GM21360 (cell line): ENCODE data around the gene SGIP1.
"Not testable (repeated sequence)": the region's sequence is repeated elsewhere in the genome, so short reads cannot be mapped to it uniquely, and the experiment has no call there.

Experiments used
- ATAC-seq: cut with Tn5 transposase; IDR thresholded peaks from one replicate; pipeline ENCODE4 v1.9.1; 2021; ENCODE audit warnings: mild to moderate bottlenecking, moderate library complexity; ENCODE audit not compliant: unreplicated experiment

SGIP1 gene

DNA sequence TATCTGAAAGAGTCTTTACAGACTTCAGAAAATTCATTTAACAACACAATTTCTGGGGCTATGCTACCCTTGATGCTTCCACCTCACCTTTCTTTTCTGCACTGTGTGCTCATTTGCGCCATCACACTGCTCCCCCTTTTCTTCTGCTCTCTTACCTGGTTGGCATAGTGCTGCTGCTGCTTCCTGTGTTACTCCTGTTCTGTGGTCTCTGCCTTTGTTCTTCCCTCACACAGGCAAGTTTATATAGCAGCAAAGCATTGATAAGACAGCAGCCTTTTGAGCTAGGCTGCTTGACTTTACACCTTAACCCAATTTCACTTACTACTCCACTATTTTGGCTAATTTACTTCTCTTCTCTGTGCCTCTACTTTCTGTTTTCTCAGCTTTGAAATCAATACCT is 18.3 kb downstream of the SGIP1 start:
- ATAC-seq = no peak

- no peak for ATAC-seq
Measured at GRCh38 chr1:66552829-66553228, 18.9 kb downstream of the SGIP1 start.

DNA sequence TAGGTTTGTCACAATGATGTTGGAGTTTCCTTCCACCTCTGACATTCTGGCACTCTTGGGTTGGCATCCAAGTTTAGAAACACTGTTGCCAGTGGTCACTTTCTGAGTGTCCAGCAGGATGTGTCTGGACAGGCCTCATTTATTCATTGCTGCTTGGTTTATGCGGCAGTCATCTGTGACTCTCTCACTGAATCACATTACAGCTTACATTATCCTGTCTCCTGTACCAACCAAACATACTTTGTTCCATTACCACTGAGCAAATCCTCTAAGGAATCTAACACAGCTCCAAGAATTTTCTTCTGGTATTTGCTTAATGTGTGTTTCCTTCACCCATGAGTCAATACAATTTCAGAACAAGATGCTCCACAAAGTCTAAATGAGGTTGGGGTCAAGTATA is 19.9 kb downstream of the SGIP1 start:
- no peak for ATAC-seq

- ATAC-seq = no peak
Measured at GRCh38 chr1:66556161-66556611, 22.2 kb downstream of the SGIP1 start.

DNA sequence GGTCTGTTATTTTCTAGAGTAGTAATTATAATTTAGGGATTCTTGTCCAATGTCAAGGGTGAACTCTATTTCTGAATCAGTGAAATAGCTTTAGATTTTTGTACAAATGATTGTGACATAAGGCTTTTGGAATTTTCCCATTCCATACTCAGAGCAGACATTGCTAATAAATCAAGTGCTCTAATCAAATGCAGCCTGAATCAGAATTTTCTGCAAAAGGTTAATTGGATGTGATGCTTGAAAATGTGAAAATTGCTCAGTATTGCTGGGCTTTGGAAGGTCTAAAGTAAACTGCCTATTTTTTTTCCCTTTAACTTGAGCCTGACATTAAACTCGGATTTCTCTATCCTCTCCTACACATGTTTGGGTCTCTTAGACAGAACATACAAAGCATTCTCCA is 23.2 kb downstream of the SGIP1 start:
- no peak for ATAC-seq

GRCh38 chr1:66559517-66559916 is 25.6 kb downstream of the SGIP1 start:
- ATAC-seq = no peak

GRCh38 chr1:66562561-66562960 is 28.6 kb downstream of the SGIP1 start:
- no peak for ATAC-seq

GRCh38 chr1:66563094-66563800 is 29.3 kb downstream of the SGIP1 start:
- ATAC-seq = no peak

DNA sequence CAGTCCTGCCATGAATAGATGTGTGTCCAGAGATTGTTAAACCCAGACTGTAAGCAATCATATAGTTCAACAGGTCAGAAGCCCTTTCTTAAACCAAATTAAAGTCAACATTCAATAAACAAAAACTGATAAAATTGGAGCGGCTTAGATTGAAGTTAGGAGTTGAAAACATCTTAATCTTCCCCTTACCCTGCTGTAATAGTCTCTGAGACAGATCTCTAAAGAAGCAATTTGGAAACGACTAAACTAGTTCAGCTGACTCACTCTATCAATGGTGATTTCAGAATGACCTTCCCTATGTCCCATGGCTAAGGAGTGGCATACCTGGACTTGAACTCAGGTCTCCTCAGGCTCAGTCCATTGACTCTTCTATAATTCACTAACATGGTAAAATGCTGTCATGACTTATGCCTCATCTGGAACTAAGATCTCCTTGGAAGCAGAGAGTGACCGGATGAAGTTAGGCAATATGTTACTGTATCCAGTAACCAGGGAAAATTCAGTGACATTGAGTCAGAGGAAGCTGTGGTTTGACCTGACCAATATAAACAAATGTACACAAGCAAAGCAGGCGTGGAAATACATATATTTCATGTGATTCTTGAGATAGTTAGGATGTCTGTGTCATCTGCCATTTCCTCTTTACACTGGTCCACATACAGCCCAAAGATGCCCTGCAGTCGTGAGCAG is 30.1 kb downstream of the SGIP1 start:
- ATAC-seq = no peak

GRCh38 chr1:66570196-66570595 is 36.2 kb downstream of the SGIP1 start:
- no peak for ATAC-seq

GRCh38 chr1:66571789-66572188 is 37.8 kb downstream of the SGIP1 start:
- no peak for ATAC-seq

DNA sequence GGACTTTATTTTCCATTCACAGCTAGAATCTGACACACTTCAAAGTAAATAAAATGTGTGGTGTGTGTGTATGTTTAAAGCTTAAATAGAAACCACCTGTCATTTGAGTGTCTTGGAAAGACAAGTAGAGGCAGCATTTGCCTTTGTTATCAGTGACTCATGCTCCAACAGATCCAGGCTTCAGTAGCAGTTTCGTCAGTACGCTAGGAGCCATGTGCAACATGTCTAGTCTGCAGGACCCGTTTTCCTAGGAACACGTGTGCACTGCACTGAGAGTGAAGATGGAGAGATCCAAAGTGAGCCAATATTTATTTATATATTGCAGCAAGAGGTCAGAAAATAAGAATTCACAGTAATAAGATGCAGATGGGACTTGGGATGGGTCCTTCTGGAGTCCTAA is 41.8 kb downstream of the SGIP1 start:
- no peak for ATAC-seq

DNA sequence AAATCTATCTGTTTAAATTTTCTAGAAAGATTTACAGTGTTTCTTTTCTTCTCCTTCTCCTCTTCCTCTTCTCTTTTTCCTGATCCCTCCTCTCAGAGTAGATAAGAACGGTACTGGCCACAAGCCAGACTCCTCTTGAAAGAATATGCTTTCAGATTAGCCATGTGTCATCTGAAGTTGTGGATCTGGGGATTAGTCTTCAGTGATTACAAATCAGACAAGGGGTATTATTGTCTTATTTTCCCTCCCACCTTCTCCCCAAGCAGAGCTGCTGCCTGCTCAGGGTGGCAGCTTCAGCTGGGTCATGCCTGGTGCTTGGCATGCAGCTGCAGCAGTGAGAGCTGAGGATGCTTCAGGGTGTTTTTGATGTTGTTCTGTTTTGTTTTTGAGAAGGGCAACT is 42.7 kb downstream of the SGIP1 start:
- ATAC-seq = no peak

- no peak for ATAC-seq
Measured at GRCh38 chr1:66578841-66579240, 44.9 kb downstream of the SGIP1 start.

DNA sequence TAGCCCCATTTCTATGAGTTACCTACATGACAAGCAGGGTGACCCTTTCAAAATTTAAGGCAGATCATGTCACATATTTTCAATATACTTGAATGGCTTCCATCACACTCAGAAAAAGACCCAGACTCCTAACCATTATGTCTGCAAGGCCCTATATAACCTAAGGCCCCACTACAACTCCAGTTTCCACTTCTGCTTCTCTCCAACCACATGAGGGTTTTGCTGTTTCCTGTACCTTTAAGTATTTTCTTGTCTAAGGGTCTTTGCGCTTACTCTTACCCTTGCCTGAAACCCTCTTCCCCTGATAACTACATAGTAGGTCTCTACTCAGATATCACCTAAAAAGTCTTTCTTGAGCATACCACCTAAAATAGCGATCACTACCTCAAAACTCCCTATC is 46.1 kb downstream of the SGIP1 start:
- ATAC-seq = no peak

- no peak for ATAC-seq
Measured at GRCh38 chr1:66583021-66583420, 49.1 kb downstream of the SGIP1 start.

DNA sequence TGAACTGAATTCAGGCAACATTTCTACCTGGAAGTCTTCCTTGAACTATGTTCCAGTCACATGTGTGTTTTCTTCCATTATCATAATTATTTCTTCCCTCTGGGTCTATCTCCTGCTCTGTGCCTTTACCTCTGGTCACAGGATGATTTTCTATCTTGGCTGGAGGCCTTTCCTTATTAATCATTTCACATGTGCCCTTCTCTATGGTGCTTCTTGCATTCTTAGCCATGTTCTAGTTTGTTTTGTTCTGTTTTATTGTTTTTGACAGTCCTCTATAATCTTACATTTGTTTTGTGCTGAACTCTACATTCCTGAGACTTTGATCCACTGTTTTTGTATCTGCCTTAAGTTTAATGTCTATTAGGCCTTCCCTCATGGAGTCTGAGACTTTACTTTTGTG is 51.0 kb downstream of the SGIP1 start:
- ATAC-seq = no peak

DNA sequence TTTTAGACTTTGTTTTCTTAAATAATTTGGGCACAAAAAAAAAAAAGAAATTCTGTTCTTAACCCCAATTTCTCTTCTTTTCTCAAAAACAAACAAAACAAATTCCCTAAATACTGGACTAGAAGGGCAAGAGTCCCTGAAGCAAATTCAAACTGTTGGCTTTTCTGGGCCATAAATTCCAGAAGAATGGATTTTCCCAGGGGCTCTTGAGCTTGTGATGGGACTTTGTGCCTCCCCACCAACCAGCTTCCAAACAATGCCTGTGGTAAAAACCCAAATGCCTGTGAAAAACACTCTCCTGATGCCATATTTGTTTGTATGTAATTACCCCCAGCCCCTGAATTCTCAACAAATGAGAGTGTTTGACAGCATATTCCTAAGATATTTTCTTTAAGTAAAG is 55.4 kb downstream of the SGIP1 start:
- ATAC-seq = no peak

- ATAC-seq = not testable (repeated sequence)
Measured at GRCh38 chr1:66592106-66592507, 58.2 kb downstream of the SGIP1 start.

- no peak for ATAC-seq
Measured at GRCh38 chr1:66596191-66596590, 62.2 kb downstream of the SGIP1 start.

DNA sequence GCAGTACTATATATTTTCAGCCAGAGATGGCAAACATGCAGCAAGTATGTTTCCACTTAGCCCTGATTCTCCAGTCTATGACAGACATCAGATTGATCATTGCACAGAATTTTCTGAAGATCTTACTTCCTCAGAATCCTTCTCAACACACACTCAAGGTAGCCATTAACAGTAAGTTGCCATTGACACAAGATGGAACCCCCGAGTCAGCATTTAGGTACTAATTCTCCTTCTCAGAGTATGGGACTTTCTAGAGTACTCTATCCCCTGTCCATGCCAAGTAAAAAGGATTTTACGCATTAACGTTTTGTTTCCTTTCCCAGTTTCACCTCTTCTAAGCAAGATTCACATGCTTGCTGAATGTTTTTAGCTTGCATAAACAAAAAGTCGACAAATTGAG is 63.5 kb downstream of the SGIP1 start:
- no peak for ATAC-seq

- ATAC-seq = no peak
Measured at GRCh38 chr1:66598670-66599069, 64.7 kb downstream of the SGIP1 start.

- ATAC-seq = no peak
Measured at GRCh38 chr1:66599346-66599745, 65.4 kb downstream of the SGIP1 start.
